Neutrophil (primary cell): ENCODE measurements around the gene AQP2.

Experiments
- H3K27ac ChIP-seq: fragments of 200-600 bp; sonication (generic); 2 replicates; pipeline ENCODE4 v1.5.1; 2016; ENCODE audit warnings: mild to moderate bottlenecking, moderate library complexity
- H3K27me3 ChIP-seq: fragments of 200-600 bp; sonication (generic); 2 replicates; pipeline ENCODE4 v1.6.0; 2016; ENCODE audit warnings: mild to moderate bottlenecking
- H3K36me3 ChIP-seq: fragments of 200-600 bp; sonication (generic); 2 replicates; pipeline ENCODE4 v1.5.1; 2017
- H3K4me1 ChIP-seq, 2 experiments: fragments of 200-600 bp in 1 of 2; sonication (generic) in 1 of 2; 1 replicate in 1 of 2; 2 replicates in 1 of 2; pipeline versions ENCODE4 v1.5.1 to v1.6.1; 2013 to 2016; ENCODE audit warnings: low read depth in 1 of 2, low read length in 1 of 2, mild to moderate bottlenecking in 1 of 2, moderate library complexity in 1 of 2; ENCODE audit not compliant: control insufficient read depth in 1 of 2, insufficient read depth in 1 of 2
- H3K4me3 ChIP-seq, 2 experiments: fragments of 200-600 bp in 1 of 2; sonication (generic) in 1 of 2; 1 replicate in 1 of 2; 2 replicates in 1 of 2; pipeline ENCODE4 v1.5.1; 2013 to 2016; ENCODE audit warnings: low read depth in 1 of 2, low read length in 1 of 2, mild to moderate bottlenecking in 1 of 2, moderate library complexity in 1 of 2
- H3K9me3 ChIP-seq: fragments of 200-600 bp; sonication (generic); 2 replicates; pipeline ENCODE4 v1.5.1; 2016
- CTCF ChIP-seq: fragments of 200-600 bp; sonication (generic); IDR thresholded peaks from 2 replicates; pipeline ENCODE4 v1.5.1; 2016; ENCODE audit warnings: antibody characterized with exemption

Gene AQP2

GRCh38 chr12:49972641-49973360, 22.3 kb downstream of the AQP2 start, which contains the start of gene AQP6:
TSS of gene AQP6 (plus strand) at chr12:49972947. CDS start at chr12:49973174, 227 bp downstream.
- H3K36me3 ChIP-seq, result no peaks in the 10 kb centered on the region
- H3K4me3 ChIP-seq, result no peak within 1 kb of the TSS
- peaks cover 1 to 13% of the 10 kb centered on the region in 2 experiments for H3K4me1 ChIP-seq
- H3K9me3 ChIP-seq, result no peaks in the 10 kb centered on the region
- no peak within 1 kb of the TSS for H3K27ac ChIP-seq
- peaks cover 51% of the 10 kb centered on the region for H3K27me3 ChIP-seq
- no peak for TF ChIP-seq CTCF

- Histone ChIP-seq H3K27ac (no peak overlapping the region), H3K27me3 (peaks cover 45% of the 10 kb centered on the region), H3K9me3 (no peaks in the 10 kb centered on the region), H3K4me3 (no peak overlapping the region), H3K4me1 (peaks cover 0 to 12% of the 10 kb centered on the region in 2 experiments), H3K36me3 (no peaks in the 10 kb centered on the region)
- TF ChIP-seq CTCF, result no peak
Measured at GRCh38 chr12:49973361-49973830, 22.9 kb downstream of the AQP2 start.

- Histone ChIP-seq H3K27ac (no peak overlapping the region), H3K4me1 (peaks cover 0 to 6% of the 10 kb centered on the region in 2 experiments), H3K36me3 (no peaks in the 10 kb centered on the region), H3K27me3 (peaks cover 37% of the 10 kb centered on the region), H3K9me3 (no peaks in the 10 kb centered on the region), H3K4me3 (no peak overlapping the region)
- TF ChIP-seq CTCF, result no peak
Measured at GRCh38 chr12:49974231-49974675, 23.7 kb downstream of the AQP2 start.

- no peak for TF ChIP-seq CTCF
- H3K27me3 ChIP-seq, result peaks cover 33% of the 10 kb centered on the region
- no peak overlapping the region for H3K4me3 ChIP-seq
- no peaks in the 10 kb centered on the region for H3K36me3 ChIP-seq
- H3K9me3 ChIP-seq, result no peaks in the 10 kb centered on the region
- peaks cover 0 to under 1% of the 10 kb centered on the region in 2 experiments for H3K4me1 ChIP-seq
- H3K27ac ChIP-seq, result no peak overlapping the region
Measured at GRCh38 chr12:49974677-49975317, 24.3 kb downstream of the AQP2 start.

- H3K27me3 ChIP-seq, result peaks cover 27% of the 10 kb centered on the region
- no peaks in the 10 kb centered on the region for H3K36me3 ChIP-seq
- no peak for TF ChIP-seq CTCF
- H3K9me3 ChIP-seq, result no peaks in the 10 kb centered on the region
- H3K27ac ChIP-seq, result no peak overlapping the region
- no peak overlapping the region for H3K4me3 ChIP-seq
- no peaks in the 10 kb centered on the region for H3K4me1 ChIP-seq
Measured at GRCh38 chr12:49975318-49975761, 24.8 kb downstream of the AQP2 start.
